Activated CD4-positive, alpha-beta T cell treated with anti-CD3 and anti-CD28 coated beads for 36 hours (primary cell): Measurements from ENCODE around the gene TTC34. TPM values are rescaled to one million over a fixed set of nuclear protein-coding genes. Genes with fewer than 3 reads are reported as not detected.
"Not testable (repeated sequence)": the region's sequence is repeated elsewhere in the genome, so short reads cannot be mapped to it uniquely, and the experiment has no call there.

Experiments used
- ATAC-seq: fragments of 200-7000 bp; cut with Tn5 transposase; one replicate; pipeline ENCODE4 v1.10.0; 2021; ENCODE audit warnings: mild to moderate bottlenecking, moderate library complexity
- CTCF ChIA-PET: fragments of 350-600 bp; sonication (Branson Sonifier 250); formaldehyde crosslinking; loops from one replicate; lab custom pipeline; 2021; ENCODE audit warnings: antibody characterized with exemption; lab: Charles Lee
- POLR2A ChIA-PET: fragments of 350-600 bp; sonication (Branson Sonifier 250); formaldehyde crosslinking; loops from one replicate; lab custom pipeline; 2021; ENCODE audit warnings: antibody characterized with exemption, inconsistent platforms; lab: Charles Lee
- DNase-seq: peaks from one replicate; pipeline ENCODE4 v3.0.0-alpha.2; 2020
- H3K27ac Mint-ChIP-seq: one replicate; pipeline ENCODE4 v1.8.0; 2021; ENCODE audit warnings: mixed read lengths
- H3K27me3 Mint-ChIP-seq: one replicate; pipeline ENCODE4 v1.8.0; 2021; ENCODE audit warnings: mixed read lengths
- H3K36me3 Mint-ChIP-seq: one replicate; pipeline ENCODE4 v1.8.0; 2021; ENCODE audit warnings: low read depth, mixed read lengths
- H3K4me1 Mint-ChIP-seq: one replicate; pipeline ENCODE4 v1.8.0; 2021; ENCODE audit warnings: mixed read lengths
- H3K4me3 Mint-ChIP-seq: one replicate; pipeline ENCODE4 v1.8.0; 2021; ENCODE audit warnings: mild to moderate bottlenecking, moderate library complexity, mixed read lengths
- H3K9me3 Mint-ChIP-seq: one replicate; pipeline ENCODE4 v1.8.0; 2021; ENCODE audit warnings: low read depth, mixed read lengths
- intact Hi-C, 2 experiments: fragments of 100-400 bp; cut with DNase I in 1 of 2; cut with micrococcal nuclease in 1 of 2; formaldehyde crosslinking; loops; one replicate each; pipeline versions ENCODE4 v1.14.2 to v1.15.1; 2022 to 2024; cut with DNase I, micrococcal nuclease
- total RNA-seq, 2 experiments: library from RNA; stranded (reverse); gene quantifications; one replicate each; pipeline ENCODE4 v1.2.3, GENCODE V29; 2021

The TTC34 gene
- total RNA-seq, 2 experiments from 2014 or later: 1.3 TPM

- H3K4me1 Mint-ChIP-seq, H3K9me3 Mint-ChIP-seq, H3K36me3 Mint-ChIP-seq, intact Hi-C loops, CTCF ChIA-PET, ATAC-seq, DNase-seq, POLR2A ChIA-PET, H3K4me3 Mint-ChIP-seq, H3K27me3 Mint-ChIP-seq, H3K27ac Mint-ChIP-seq: not testable (repeated sequence)
Observed at GRCh38 chr1:2690180-2690579, 111.3 kb downstream of the TTC34 start.

- ATAC-seq, DNase-seq: not testable (repeated sequence)
Observed at GRCh38 chr1:2688336-2688665, 113.2 kb downstream of the TTC34 start.

GRCh38 chr1:2687638-2688335 is 113.7 kb downstream of the TTC34 start:
- H3K4me1 Mint-ChIP-seq, H3K4me3 Mint-ChIP-seq, H3K27ac Mint-ChIP-seq, DNase-seq, intact Hi-C loops, H3K36me3 Mint-ChIP-seq, ATAC-seq, H3K27me3 Mint-ChIP-seq, CTCF ChIA-PET, H3K9me3 Mint-ChIP-seq, POLR2A ChIA-PET: not testable (repeated sequence)

More at GRCh38 chr1:2688336-2688665, 113.2 kb downstream of the TTC34 start:
- H3K4me1 Mint-ChIP-seq, H3K36me3 Mint-ChIP-seq, CTCF ChIA-PET, H3K9me3 Mint-ChIP-seq, H3K27me3 Mint-ChIP-seq, H3K4me3 Mint-ChIP-seq, intact Hi-C loops, POLR2A ChIA-PET, H3K27ac Mint-ChIP-seq: not testable (repeated sequence)

- intact Hi-C loops, POLR2A ChIA-PET, H3K27ac Mint-ChIP-seq, ATAC-seq, H3K4me1 Mint-ChIP-seq, DNase-seq, H3K27me3 Mint-ChIP-seq, CTCF ChIA-PET, H3K9me3 Mint-ChIP-seq, H3K36me3 Mint-ChIP-seq, H3K4me3 Mint-ChIP-seq: not testable (repeated sequence)
Observed at GRCh38 chr1:2687174-2687591, 114.3 kb downstream of the TTC34 start.

- DNase-seq, intact Hi-C loops, H3K4me1 Mint-ChIP-seq, POLR2A ChIA-PET, H3K9me3 Mint-ChIP-seq, H3K36me3 Mint-ChIP-seq, H3K27me3 Mint-ChIP-seq, ATAC-seq, H3K27ac Mint-ChIP-seq, CTCF ChIA-PET, H3K4me3 Mint-ChIP-seq: not testable (repeated sequence)
Observed at GRCh38 chr1:2686091-2686863, 115.2 kb downstream of the TTC34 start.

GRCh38 chr1:2685671-2686070 is 115.8 kb downstream of the TTC34 start:
- ATAC-seq, DNase-seq, H3K9me3 Mint-ChIP-seq, H3K36me3 Mint-ChIP-seq, H3K27ac Mint-ChIP-seq, H3K4me1 Mint-ChIP-seq, intact Hi-C loops, CTCF ChIA-PET, H3K4me3 Mint-ChIP-seq, POLR2A ChIA-PET, H3K27me3 Mint-ChIP-seq: not testable (repeated sequence)

- H3K36me3 Mint-ChIP-seq, DNase-seq, ATAC-seq, H3K4me3 Mint-ChIP-seq, H3K9me3 Mint-ChIP-seq, CTCF ChIA-PET, H3K4me1 Mint-ChIP-seq, intact Hi-C loops, H3K27me3 Mint-ChIP-seq, POLR2A ChIA-PET, H3K27ac Mint-ChIP-seq: not testable (repeated sequence)
Observed at GRCh38 chr1:2684878-2685277, 116.6 kb downstream of the TTC34 start.

GRCh38 chr1:2684000-2684399 is 117.5 kb downstream of the TTC34 start:
- H3K27me3 Mint-ChIP-seq, intact Hi-C loops, POLR2A ChIA-PET, CTCF ChIA-PET, DNase-seq, H3K4me3 Mint-ChIP-seq, H3K36me3 Mint-ChIP-seq, ATAC-seq, H3K9me3 Mint-ChIP-seq, H3K4me1 Mint-ChIP-seq, H3K27ac Mint-ChIP-seq: not testable (repeated sequence)

- CTCF ChIA-PET, POLR2A ChIA-PET, H3K27me3 Mint-ChIP-seq, H3K36me3 Mint-ChIP-seq, intact Hi-C loops, DNase-seq, H3K9me3 Mint-ChIP-seq, H3K27ac Mint-ChIP-seq, ATAC-seq, H3K4me1 Mint-ChIP-seq, H3K4me3 Mint-ChIP-seq: not testable (repeated sequence)
Observed at GRCh38 chr1:2683321-2683741, 118.2 kb downstream of the TTC34 start.

- CTCF ChIA-PET, DNase-seq, intact Hi-C loops, H3K4me3 Mint-ChIP-seq, ATAC-seq, POLR2A ChIA-PET, H3K36me3 Mint-ChIP-seq, H3K27ac Mint-ChIP-seq, H3K27me3 Mint-ChIP-seq, H3K9me3 Mint-ChIP-seq, H3K4me1 Mint-ChIP-seq: not testable (repeated sequence)
Observed at GRCh38 chr1:2682879-2683278, 118.6 kb downstream of the TTC34 start.

GRCh38 chr1:2676726-2677125 is 124.8 kb downstream of the TTC34 start:
- ATAC-seq, CTCF ChIA-PET, H3K36me3 Mint-ChIP-seq, DNase-seq, H3K4me1 Mint-ChIP-seq, H3K9me3 Mint-ChIP-seq, H3K4me3 Mint-ChIP-seq, intact Hi-C loops, H3K27ac Mint-ChIP-seq, POLR2A ChIA-PET, H3K27me3 Mint-ChIP-seq: not testable (repeated sequence)

- H3K27ac Mint-ChIP-seq, H3K27me3 Mint-ChIP-seq, H3K9me3 Mint-ChIP-seq, DNase-seq, H3K4me1 Mint-ChIP-seq, intact Hi-C loops, ATAC-seq, POLR2A ChIA-PET, H3K36me3 Mint-ChIP-seq, H3K4me3 Mint-ChIP-seq, CTCF ChIA-PET: not testable (repeated sequence)
Observed at GRCh38 chr1:2671656-2672055, 129.8 kb downstream of the TTC34 start.
